ENCODE data around the gene TSPAN9.

GRCh38 chr12:3206536-3207072, 129.4 kb downstream of the TSPAN9 start:
- TF ChIP-seq, protein P1, sequence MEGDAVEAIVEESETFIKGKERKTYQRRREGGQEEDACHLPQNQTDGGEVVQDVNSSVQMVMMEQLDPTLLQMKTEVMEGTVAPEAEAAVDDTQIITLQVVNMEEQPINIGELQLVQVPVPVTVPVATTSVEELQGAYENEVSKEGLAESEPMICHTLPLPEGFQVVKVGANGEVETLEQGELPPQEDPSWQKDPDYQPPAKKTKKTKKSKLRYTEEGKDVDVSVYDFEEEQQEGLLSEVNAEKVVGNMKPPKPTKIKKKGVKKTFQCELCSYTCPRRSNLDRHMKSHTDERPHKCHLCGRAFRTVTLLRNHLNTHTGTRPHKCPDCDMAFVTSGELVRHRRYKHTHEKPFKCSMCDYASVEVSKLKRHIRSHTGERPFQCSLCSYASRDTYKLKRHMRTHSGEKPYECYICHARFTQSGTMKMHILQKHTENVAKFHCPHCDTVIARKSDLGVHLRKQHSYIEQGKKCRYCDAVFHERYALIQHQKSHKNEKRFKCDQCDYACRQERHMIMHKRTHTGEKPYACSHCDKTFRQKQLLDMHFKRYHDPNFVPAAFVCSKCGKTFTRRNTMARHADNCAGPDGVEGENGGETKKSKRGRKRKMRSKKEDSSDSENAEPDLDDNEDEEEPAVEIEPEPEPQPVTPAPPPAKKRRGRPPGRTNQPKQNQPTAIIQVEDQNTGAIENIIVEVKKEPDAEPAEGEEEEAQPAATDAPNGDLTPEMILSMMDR (IDR thresholded peaks at IDR 0.05), result no peak
- TF ChIP-seq EP300 (IDR thresholded peaks at IDR 0.05), result no peak
- TF ChIP-seq POLR2A (IDR thresholded peaks at IDR 0.05), result no peak

All from tibial nerve (tissue), 4 donors.